ENCODE results near the gene RIPK1.

The RIPK1 gene

GRCh38 chr6:3108746-3109414, 40.6 kb downstream of the RIPK1 start:
- Mint-ChIP-seq H3K27ac (no peak overlapping the region), H3K27me3 (ENCODE audit: low read depth) (no peaks in the 10 kb centered on the region), H3K36me3 (ENCODE audit: low read depth) (peaks cover 63% of the 10 kb centered on the region), H3K4me3 (no peak overlapping the region), H3K9me3 (no peaks in the 10 kb centered on the region), H3K4me1 (peaks cover 10% of the 10 kb centered on the region)
- no peak for TF ChIP-seq CTCF (IDR thresholded peaks at IDR 0.05; ENCODE audit: unreplicated experiment in 3 of 3)

GRCh38 chr6:3109761-3110160, 41.5 kb downstream of the RIPK1 start:
- TF ChIP-seq CTCF (IDR thresholded peaks at IDR 0.05; ENCODE audit: unreplicated experiment in 3 of 3): no peak
- H3K4me1 Mint-ChIP-seq: peaks cover 2% of the 10 kb centered on the region
- no peaks in the 10 kb centered on the region for H3K27me3 Mint-ChIP-seq (ENCODE audit: low read depth)
- H3K27ac Mint-ChIP-seq: no peak overlapping the region
- H3K36me3 Mint-ChIP-seq (ENCODE audit: low read depth): peaks cover 54% of the 10 kb centered on the region
- no peak overlapping the region for H3K4me3 Mint-ChIP-seq
- H3K9me3 Mint-ChIP-seq: no peaks in the 10 kb centered on the region

GRCh38 chr6:3114377-3114776, 46.1 kb downstream of the RIPK1 start:
- H3K9me3 Mint-ChIP-seq: no peaks in the 10 kb centered on the region
- peaks cover 14% of the 10 kb centered on the region for H3K4me1 Mint-ChIP-seq
- H3K27me3 Mint-ChIP-seq (ENCODE audit: low read depth): no peaks in the 10 kb centered on the region
- no peak overlapping the region for H3K4me3 Mint-ChIP-seq
- H3K27ac Mint-ChIP-seq: no peak overlapping the region
- H3K36me3 Mint-ChIP-seq (ENCODE audit: low read depth): peaks cover 27% of the 10 kb centered on the region
- TF ChIP-seq CTCF (IDR thresholded peaks at IDR 0.05; ENCODE audit: unreplicated experiment in 3 of 3): no peak

GRCh38 chr6:3117912-3118352, 49.6 kb downstream of the RIPK1 start:
- Mint-ChIP-seq H3K27ac (peak overlapping the region; percentile 82 to 95 (median 92)), H3K27me3 (ENCODE audit: low read depth) (no peaks in the 10 kb centered on the region), H3K9me3 (no peaks in the 10 kb centered on the region), H3K4me1 (peaks cover 18% of the 10 kb centered on the region), H3K36me3 (ENCODE audit: low read depth) (peaks cover 5% of the 10 kb centered on the region), H3K4me3 (peak overlapping the region; percentile 80 to 88 (median 83))
- TF ChIP-seq CTCF (IDR thresholded peaks at IDR 0.05; ENCODE audit: unreplicated experiment in 3 of 3): no peak

DNA sequence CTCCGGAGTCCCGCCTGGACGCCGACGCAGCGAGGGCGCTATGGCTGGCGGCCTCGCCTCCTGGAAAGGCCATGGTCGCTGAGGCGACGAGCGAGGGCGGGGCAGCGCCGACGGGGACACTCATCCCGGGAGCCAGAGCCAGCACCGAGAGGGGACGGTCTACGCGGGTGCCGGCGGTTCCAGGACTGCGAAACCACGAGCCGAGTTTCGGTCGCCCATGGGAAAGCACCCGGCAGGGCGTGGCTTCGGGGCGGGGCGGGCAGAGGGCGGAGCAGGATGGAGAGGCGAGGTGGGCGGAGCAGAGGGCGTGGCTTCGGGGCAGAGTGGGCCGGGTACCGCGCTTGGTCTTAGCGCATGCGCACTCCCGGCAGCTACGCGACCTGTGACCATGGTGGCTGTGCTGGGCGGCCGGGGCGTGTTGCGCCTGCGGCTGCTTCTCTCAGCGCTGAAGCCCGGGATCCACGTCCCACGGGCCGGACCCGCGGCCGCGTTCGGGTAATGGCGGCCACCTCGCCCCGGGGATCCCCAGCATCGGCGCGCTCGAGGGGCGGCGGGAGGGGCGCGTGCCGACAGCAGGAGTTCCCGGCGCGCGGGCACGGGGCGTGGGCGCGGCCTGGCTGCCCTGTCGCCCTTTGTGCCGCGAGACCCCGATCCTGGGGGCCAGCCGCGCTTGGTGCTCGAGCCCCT, 50.2 kb downstream of the RIPK1 start, which contains the start of gene BPHL:
TSS of gene BPHL (plus strand) at position 359 of the 687 bp plus-strand sequence. CDS start at position 389, 30 bp downstream.
- Mint-ChIP-seq H3K36me3 (ENCODE audit: low read depth) (peaks cover 4% of the 10 kb centered on the region), H3K27me3 (ENCODE audit: low read depth) (no peaks in the 10 kb centered on the region), H3K9me3 (no peaks in the 10 kb centered on the region), H3K4me3 (peak within 1 kb of the TSS; percentile 80 to 88 (median 83)), H3K4me1 (peaks cover 18% of the 10 kb centered on the region), H3K27ac (peak within 1 kb of the TSS; percentile 82 to 95 (median 92))
- no peak for TF ChIP-seq CTCF (IDR thresholded peaks at IDR 0.05; ENCODE audit: unreplicated experiment in 3 of 3)

Measured in nephron (organoid).